Measurements from ENCODE around the gene ARHGAP10. TPM values are rescaled to one million over a fixed set of nuclear protein-coding genes. Genes with fewer than 3 reads are reported as not detected.
A peak's percentile ranks its signal among the peaks of the same experiment; 100 is the strongest.

The ARHGAP10 gene
- total and polyA plus RNA-seq, 4 experiments from 2014 or later = 6.4 to 8.3 (median 7.8) TPM

- intact Hi-C loops (cut with micrococcal nuclease) = no loop called here
- H3K27me3 ChIP-seq (ENCODE audit: insufficient read depth, low read length) = no peaks in the 10 kb centered on the region
- peaks cover 25% of the 10 kb centered on the region for H3K4me1 ChIP-seq (ENCODE audit: insufficient read depth, low read length)
- H3K9me3 ChIP-seq (ENCODE audit: control insufficient read depth in 1 of 2, low read length in 2 of 2) = no peaks in the 10 kb centered on the region
- CTCF ChIA-PET (ENCODE audit: partially characterized antibody) = interaction anchor here (2.1 to 3.4 kb wide), 2 partner anchors 29 to 129 kb away, joined by 9 to 12 read pairs; no protein-coding TSS in a partner anchor
- Mint-ChIP-seq H3K9me3 (peaks cover 0 to 2% (median 0%) of the 10 kb centered on the region in 8 donors), H3K4me1 (peaks cover 30 to 45% (median 38%) of the 10 kb centered on the region in 4 donors), H3K4me3 (no peak overlapping the region), H3K27me3 (no peaks in the 10 kb centered on the region), H3K27ac (no peak overlapping the region), H3K36me3 (peaks cover 0 to 4% of the 10 kb centered on the region in 2 donors)
- no peak for DNase-seq
- no peak overlapping the region for H3K4me3 ChIP-seq (ENCODE audit: low read length in 2 of 2)
- no peak overlapping the region for H3K27ac ChIP-seq (ENCODE audit: low read depth, low read length)
- H3K36me3 ChIP-seq (ENCODE audit: insufficient read depth, low read length) = no peaks in the 10 kb centered on the region
- POLR2A ChIA-PET (ENCODE audit: partially characterized antibody) = no interaction called here
Measured at GRCh38 chr4:147737623-147738022, 5.7 kb downstream of the ARHGAP10 start.

GRCh38 chr4:147739239-147739823 is 7.4 kb downstream of the ARHGAP10 start:
- Histone ChIP-seq H3K9me3 (ENCODE audit: control insufficient read depth in 1 of 2, low read length in 2 of 2) (no peaks in the 10 kb centered on the region), H3K36me3 (ENCODE audit: insufficient read depth, low read length) (no peaks in the 10 kb centered on the region), H3K4me3 (ENCODE audit: low read length in 2 of 2) (no peak overlapping the region), H3K27me3 (ENCODE audit: insufficient read depth, low read length) (no peaks in the 10 kb centered on the region), H3K27ac (ENCODE audit: low read depth, low read length) (no peak overlapping the region), H3K4me1 (ENCODE audit: insufficient read depth, low read length) (peaks cover 8% of the 10 kb centered on the region)
- peaks cover 0 to 2% (median 0%) of the 10 kb centered on the region in 8 donors for H3K9me3 Mint-ChIP-seq
- H3K4me3 Mint-ChIP-seq = no peak overlapping the region
- ChIA-PET POLR2A (ENCODE audit: partially characterized antibody) (interaction anchor here (0.6 kb wide), 1 partner anchor 8 kb away, joined by 3 read pairs; no protein-coding TSS in a partner anchor), CTCF (ENCODE audit: partially characterized antibody) (interaction anchor here (0.7 to 3.4 kb wide), 4 partner anchors 10 to 128 kb away, joined by 3 to 12 read pairs (median 6); no protein-coding TSS in a partner anchor)
- no peak overlapping the region for H3K27ac Mint-ChIP-seq
- H3K36me3 Mint-ChIP-seq = peaks cover 0 to 7% of the 10 kb centered on the region in 2 donors
- H3K27me3 Mint-ChIP-seq = no peaks in the 10 kb centered on the region
- H3K4me1 Mint-ChIP-seq = peaks cover 17 to 29% (median 25%) of the 10 kb centered on the region in 4 donors
- intact Hi-C loops (cut with micrococcal nuclease) = no loop called here
- DNase-seq = no peak

GRCh38 chr4:147740176-147740575 is 8.3 kb downstream of the ARHGAP10 start:
- Histone ChIP-seq H3K27me3 (ENCODE audit: insufficient read depth, low read length) (no peaks in the 10 kb centered on the region), H3K4me3 (ENCODE audit: low read length in 2 of 2) (no peak overlapping the region), H3K36me3 (ENCODE audit: insufficient read depth, low read length) (no peaks in the 10 kb centered on the region), H3K27ac (ENCODE audit: low read depth, low read length) (no peak overlapping the region), H3K9me3 (ENCODE audit: control insufficient read depth in 1 of 2, low read length in 2 of 2) (no peaks in the 10 kb centered on the region), H3K4me1 (ENCODE audit: insufficient read depth, low read length) (peaks cover 5% of the 10 kb centered on the region)
- Mint-ChIP-seq H3K4me1 (peaks cover 14 to 27% (median 19%) of the 10 kb centered on the region in 4 donors), H3K27ac (no peak overlapping the region), H3K36me3 (peaks cover 0 to 14% of the 10 kb centered on the region in 2 donors), H3K9me3 (peaks cover 0 to 2% (median 0%) of the 10 kb centered on the region in 8 donors), H3K27me3 (no peaks in the 10 kb centered on the region), H3K4me3 (no peak overlapping the region)
- CTCF ChIA-PET (ENCODE audit: partially characterized antibody) = interaction anchor here (0.8 to 3.4 kb wide), 2 partner anchors 32 to 125 kb away, joined by 3 to 12 read pairs; no protein-coding TSS in a partner anchor
- intact Hi-C loops (cut with micrococcal nuclease) = no loop called here
- POLR2A ChIA-PET (ENCODE audit: partially characterized antibody) = interaction anchor here (1.0 to 2.9 kb wide), 2 partner anchors 8 to 33 kb away, joined by 4 to 11 read pairs; partner anchors contain the start of gene ARHGAP10
- no peak for DNase-seq

GRCh38 chr4:147741190-147741788 is 9.4 kb downstream of the ARHGAP10 start:
- peaks cover 0 to 14% of the 10 kb centered on the region in 2 donors for H3K36me3 Mint-ChIP-seq
- Histone ChIP-seq H3K27me3 (ENCODE audit: insufficient read depth, low read length) (no peaks in the 10 kb centered on the region), H3K36me3 (ENCODE audit: insufficient read depth, low read length) (no peaks in the 10 kb centered on the region), H3K4me3 (ENCODE audit: low read length in 2 of 2) (no peak overlapping the region), H3K9me3 (ENCODE audit: control insufficient read depth in 1 of 2, low read length in 2 of 2) (no peaks in the 10 kb centered on the region), H3K4me1 (ENCODE audit: insufficient read depth, low read length) (peaks cover 5% of the 10 kb centered on the region), H3K27ac (ENCODE audit: low read depth, low read length) (no peak overlapping the region)
- no peak overlapping the region for H3K4me3 Mint-ChIP-seq
- H3K27me3 Mint-ChIP-seq = no peaks in the 10 kb centered on the region
- DNase-seq = no peak
- intact Hi-C loops (cut with micrococcal nuclease) = no loop called here
- peaks cover 0 to 2% (median 0%) of the 10 kb centered on the region in 8 donors for H3K9me3 Mint-ChIP-seq
- peak overlapping the region in 1 of 7 donors; percentile 44 for H3K27ac Mint-ChIP-seq
- POLR2A ChIA-PET (ENCODE audit: partially characterized antibody) = interaction anchor here (1.0 to 2.9 kb wide), 2 partner anchors 9 to 32 kb away, joined by 4 to 11 read pairs; partner anchors contain the start of gene ARHGAP10
- H3K4me1 Mint-ChIP-seq = peaks cover 9 to 18% (median 14%) of the 10 kb centered on the region in 4 donors
- CTCF ChIA-PET (ENCODE audit: partially characterized antibody) = no interaction called here

- intact Hi-C loops (cut with micrococcal nuclease) = no loop called here
- Mint-ChIP-seq H3K4me3 (no peak overlapping the region), H3K27ac (no peak overlapping the region), H3K4me1 (peaks cover 4 to 11% (median 6%) of the 10 kb centered on the region in 4 donors), H3K36me3 (peaks cover 0 to 14% of the 10 kb centered on the region in 2 donors), H3K27me3 (no peaks in the 10 kb centered on the region), H3K9me3 (no peaks in the 10 kb centered on the region)
- no peaks in the 10 kb centered on the region for H3K4me1 ChIP-seq (ENCODE audit: insufficient read depth, low read length)
- POLR2A ChIA-PET (ENCODE audit: partially characterized antibody) = no interaction called here
- H3K9me3 ChIP-seq (ENCODE audit: control insufficient read depth in 1 of 2, low read length in 2 of 2) = no peaks in the 10 kb centered on the region
- no peak for DNase-seq
- CTCF ChIA-PET (ENCODE audit: partially characterized antibody) = no interaction called here
- no peaks in the 10 kb centered on the region for H3K27me3 ChIP-seq (ENCODE audit: insufficient read depth, low read length)
- no peak overlapping the region for H3K4me3 ChIP-seq (ENCODE audit: low read length in 2 of 2)
- no peak overlapping the region for H3K27ac ChIP-seq (ENCODE audit: low read depth, low read length)
- no peaks in the 10 kb centered on the region for H3K36me3 ChIP-seq (ENCODE audit: insufficient read depth, low read length)
Measured at GRCh38 chr4:147747787-147748454, 16.0 kb downstream of the ARHGAP10 start.

- Histone ChIP-seq H3K27ac (ENCODE audit: low read depth, low read length) (no peak overlapping the region), H3K4me3 (ENCODE audit: low read length in 2 of 2) (no peak overlapping the region), H3K4me1 (ENCODE audit: insufficient read depth, low read length) (no peaks in the 10 kb centered on the region), H3K9me3 (ENCODE audit: control insufficient read depth in 1 of 2, low read length in 2 of 2) (no peaks in the 10 kb centered on the region), H3K36me3 (ENCODE audit: insufficient read depth, low read length) (no peaks in the 10 kb centered on the region), H3K27me3 (ENCODE audit: insufficient read depth, low read length) (no peaks in the 10 kb centered on the region)
- Mint-ChIP-seq H3K4me1 (peaks cover 4 to 10% (median 5%) of the 10 kb centered on the region in 4 donors), H3K36me3 (peaks cover 0 to 7% of the 10 kb centered on the region in 2 donors), H3K27ac (no peak overlapping the region), H3K27me3 (no peaks in the 10 kb centered on the region), H3K9me3 (no peaks in the 10 kb centered on the region), H3K4me3 (no peak overlapping the region)
- DNase-seq = no peak
- CTCF ChIA-PET (ENCODE audit: partially characterized antibody) = interaction anchor here (0.6 to 1.0 kb wide), 2 partner anchors 11 to 139 kb away, joined by 3 read pairs; no protein-coding TSS in a partner anchor
- POLR2A ChIA-PET (ENCODE audit: partially characterized antibody) = interaction anchor here (0.7 to 1.2 kb wide), 2 partner anchors 18 to 700 kb away, joined by 3 read pairs; partner anchors contain the start of gene ARHGAP10
- intact Hi-C loops (cut with micrococcal nuclease) = no loop called here
Measured at GRCh38 chr4:147749811-147750321, 18.0 kb downstream of the ARHGAP10 start.
